Lower leg skin (tissue), 4 donors: ENCODE measurements around the gene SIK2. TPM values are rescaled to one million over a fixed set of nuclear protein-coding genes. Genes with fewer than 3 reads are reported as not detected.

Experiments
- DNase-seq, 2 donors: peaks; one replicate each; pipeline ENCODE4 v3.0.0-alpha.2; 2019; ENCODE audit warnings: low spot score in 2 of 2
- H3K4me3 ChIP-seq: fragments of 200-600 bp; sonication (generic); 2 replicates; pipeline ENCODE4 v1.5.1; 2017; ENCODE audit warnings: mild to moderate bottlenecking, low read depth; ENCODE audit not compliant: poor library complexity, severe bottlenecking
- CTCF ChIP-seq, 3 donors: fragments of 450-650 bp; IDR thresholded peaks; one replicate each; pipeline ENCODE4 v1.5.1; 2016; ENCODE audit warnings: antibody characterized with exemption in 3 of 3, mild to moderate bottlenecking in 3 of 3, moderate library complexity in 2 of 3
- POLR2A ChIP-seq, 2 donors: fragments of 450-650 bp; IDR thresholded peaks; one replicate each; pipeline ENCODE4 v1.6.1; 2016 to 2017; ENCODE audit warnings: antibody characterized with exemption in 2 of 2, mild to moderate bottlenecking in 1 of 2, moderate library complexity in 1 of 2
- WGBS, 2 donors: methylation state at CpG; one replicate each; pipeline ENCODE4 v1.1.5; 2018; 5-methylcytosine and 5-hydroxymethylcytosine counted together
- intact Hi-C: fragments of 100-400 bp; cut with DNase I; formaldehyde crosslinking; loops from one replicate; pipeline ENCODE4 v1.15.0; 2023; ENCODE audit warnings: low total_unique reads
- total RNA-seq, 4 donors: library from RNA; depleted of rRNA; stranded (reverse); fragments of >200 nt; gene quantifications; one replicate each; pipeline ENCODE4 v1.1.0, GENCODE V29; 2016

SIK2 gene
- 10 to 100 TPM; 15.4 to 19.5 (median 18.9) TPM for total RNA-seq

GRCh38 chr11:111601979-111602864 lies at the start of gene SIK2:
Gene SIK2 (plus strand): TSS chr11:111602449. CDS start chr11:111602564, 115 bp downstream.
- no peak for TF ChIP-seq POLR2A (IDR thresholded peaks at IDR 0.05)
- TF ChIP-seq CTCF (IDR thresholded peaks at IDR 0.05), result peak in 1 of 3 donors; percentile 82
- intact Hi-C loops, result loop anchor here (2.0 kb wide), 1 partner anchor 175 kb away; no protein-coding TSS in a partner anchor
- 0 to 1% methylated on average over 26 to 70 of the region's 100 CpGs for WGBS, 2 donors
- H3K4me3 ChIP-seq, result peak within 1 kb of the TSS; percentile 79
- peak; percentile 88 to 99 for DNase-seq

- no peak for DNase-seq
- no peak overlapping the region for H3K4me3 ChIP-seq
- intact Hi-C loops, result no loop called here
- TF ChIP-seq CTCF (IDR thresholded peaks at IDR 0.05), result no peak
- TF ChIP-seq POLR2A (IDR thresholded peaks at IDR 0.05), result no peak
These were observed 47.7 kb upstream of the SIK2 start for GRCh38 chr11:111554532-111554931.

GRCh38 chr11:111555255-111555654 lies 47.0 kb upstream of the SIK2 start:
- intact Hi-C loops, result no loop called here
- no peak for DNase-seq
- TF ChIP-seq POLR2A (IDR thresholded peaks at IDR 0.05) (no peak), CTCF (IDR thresholded peaks at IDR 0.05) (no peak)
- H3K4me3 ChIP-seq, result no peak overlapping the region

GRCh38 chr11:111557425-111558111 lies 44.7 kb upstream of the SIK2 start:
- no peak overlapping the region for H3K4me3 ChIP-seq
- no peak for DNase-seq
- intact Hi-C loops, result no loop called here
- 83 to 86% methylated on average over 5 of the region's 5 CpGs for WGBS, 2 donors
- no peak for TF ChIP-seq POLR2A (IDR thresholded peaks at IDR 0.05)
- no peak for TF ChIP-seq CTCF (IDR thresholded peaks at IDR 0.05)

GRCh38 chr11:111559800-111560464 lies 42.3 kb upstream of the SIK2 start:
- WGBS, 2 donors, result 76 to 84% methylated on average over 11 of the region's 11 CpGs
- intact Hi-C loops, result no loop called here
- no peak overlapping the region for H3K4me3 ChIP-seq
- no peak for DNase-seq
- TF ChIP-seq POLR2A (IDR thresholded peaks at IDR 0.05), result no peak

- TF ChIP-seq CTCF (IDR thresholded peaks at IDR 0.05), result no peak
- no peak for TF ChIP-seq POLR2A (IDR thresholded peaks at IDR 0.05)
- DNase-seq, result no peak
- H3K4me3 ChIP-seq, result no peak overlapping the region
- intact Hi-C loops, result no loop called here
- WGBS, 2 donors, result 86 to 90% methylated on average over 3 of the region's 3 CpGs
These were observed 41.4 kb upstream of the SIK2 start for GRCh38 chr11:111560800-111561199.
